T47D (cell line): Measurements from ENCODE around the gene ADCY5.

Experiments
- DNase-seq, 2 experiments: peaks; one replicate each; pipeline versions ENCODE4 v3.0.0 to v3.0.0-alpha.2; 2011 to 2012; ENCODE audit warnings: low read depth in 1 of 2, low spot score in 1 of 2
- JUND ChIP-seq: IDR thresholded peaks from 2 replicates; pipeline ENCODE4 v1.6.1; 2012; ENCODE audit warnings: low read depth
- in situ Hi-C: cut with HindIII; loops from 2 replicates; pipeline ENCODE4 v1.10.0; 2016; ENCODE audit warnings: low sequenced_read_pairs, low pct_unique_long_range_greater_than_20kb

ADCY5 gene

GRCh38 chr3:123449997-123450604 lies 1.2 kb upstream of the ADCY5 start:
- in situ Hi-C loops, result no loop called here
- no peak for TF ChIP-seq JUND
- no peak for DNase-seq

DNA sequence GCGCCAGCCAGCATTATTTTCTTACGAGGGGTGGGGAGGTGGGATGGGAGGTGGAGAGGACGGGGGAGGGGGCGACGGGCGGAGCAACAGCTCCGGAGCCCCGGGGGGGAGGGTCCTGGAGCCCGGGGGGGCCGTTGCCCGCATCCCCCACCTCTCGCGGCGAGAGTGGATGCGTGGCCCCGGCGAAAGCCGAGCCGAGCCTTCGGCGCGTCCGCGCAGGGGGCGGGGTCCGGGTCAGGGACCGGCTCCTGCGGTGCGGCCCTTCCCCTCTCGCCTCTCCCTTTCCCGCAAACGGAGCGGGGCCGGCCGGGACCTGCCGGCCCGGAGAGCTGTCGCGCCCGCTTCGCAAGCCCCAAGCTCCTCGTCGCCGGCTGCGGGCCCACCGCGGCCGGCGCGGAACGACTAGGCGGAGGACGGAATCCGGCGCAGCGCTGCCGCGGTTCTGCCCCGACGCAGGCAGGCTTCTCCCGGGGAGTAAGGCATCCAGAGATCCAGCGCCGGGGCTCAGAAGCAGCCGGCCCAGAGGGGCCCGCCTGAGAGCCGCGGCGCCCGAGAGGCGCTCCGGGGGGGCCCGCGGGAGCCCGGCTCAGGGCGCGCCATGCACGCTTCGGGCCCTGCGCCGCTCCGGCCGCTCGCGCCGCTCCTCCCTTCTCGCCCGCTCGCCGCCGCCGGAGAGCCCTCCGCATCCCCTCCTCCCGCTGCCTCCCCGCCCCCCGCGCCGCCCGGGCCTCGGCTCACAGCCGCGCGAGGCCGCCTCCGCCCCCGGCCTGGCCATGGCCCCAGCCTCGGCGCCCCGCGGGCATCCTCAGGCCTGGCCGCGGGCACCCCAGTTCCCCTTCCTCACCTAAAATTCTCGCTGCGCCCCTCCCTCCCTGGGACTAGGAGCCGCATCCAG lies 459 bp upstream of the ADCY5 start:
- in situ Hi-C loops, result no loop called here
- no peak for DNase-seq
- no peak for TF ChIP-seq JUND

GRCh38 chr3:123447749-123448517 lies 957 bp downstream of the ADCY5 start:
- TF ChIP-seq JUND, result no peak
- peak; percentile 33 to 51 for DNase-seq
- in situ Hi-C loops, result no loop called here

DNA sequence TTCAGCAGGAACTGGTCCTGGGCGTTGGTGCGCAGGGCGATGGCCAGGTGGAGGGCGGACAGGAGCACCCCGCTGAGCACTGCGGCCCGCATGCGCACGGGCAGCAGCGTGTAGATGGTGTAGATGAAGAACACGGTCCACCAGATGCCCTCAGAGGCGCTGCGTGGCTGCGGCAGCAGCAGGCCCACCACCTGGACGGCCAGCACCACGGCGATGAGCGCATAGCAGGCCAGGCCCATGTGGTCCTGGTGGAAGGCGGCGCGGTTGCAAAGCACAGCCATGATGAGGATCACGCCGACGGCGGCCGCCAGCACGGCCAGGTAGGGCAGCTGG lies 1.5 kb downstream of the ADCY5 start:
- TF ChIP-seq JUND, result no peak
- in situ Hi-C loops, result no loop called here
- no peak for DNase-seq

GRCh38 chr3:123446610-123447109 lies 2.2 kb downstream of the ADCY5 start:
- no peak for TF ChIP-seq JUND
- in situ Hi-C loops, result no loop called here
- DNase-seq, result no peak

DNA sequence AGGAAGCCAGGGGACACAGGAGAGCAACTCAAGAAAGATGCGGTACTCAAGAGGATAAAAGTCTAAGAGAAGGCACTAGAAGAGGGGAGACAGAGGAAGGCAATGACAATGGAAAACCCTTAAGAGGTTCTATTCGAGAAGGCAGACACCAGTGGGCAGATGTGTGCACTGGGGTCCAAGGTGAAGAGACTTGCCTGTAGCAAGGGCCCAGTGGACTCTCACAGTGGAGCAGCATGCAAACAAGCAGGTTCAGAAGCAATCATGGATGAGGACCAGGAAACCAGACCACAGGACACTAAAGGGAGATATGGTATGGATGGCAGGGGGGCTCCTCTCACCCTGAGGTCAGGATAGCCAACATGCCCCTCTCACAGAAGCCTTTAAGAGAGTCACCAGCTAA lies 2.7 kb downstream of the ADCY5 start:
- in situ Hi-C loops, result no loop called here

GRCh38 chr3:123445702-123446101 lies 3.2 kb downstream of the ADCY5 start:
- no peak for TF ChIP-seq JUND
- in situ Hi-C loops, result no loop called here
- DNase-seq, result no peak

More for the DNA sequence above, 2.7 kb downstream of the ADCY5 start:
- no peak for TF ChIP-seq JUND
- no peak for DNase-seq

- TF ChIP-seq JUND, result no peak
- in situ Hi-C loops, result no loop called here
- peak in 1 of 2 experiments; percentile 22 for DNase-seq
These were observed 4.1 kb downstream of the ADCY5 start for GRCh38 chr3:123444744-123445143.

GRCh38 chr3:123444023-123444422 lies 4.9 kb downstream of the ADCY5 start:
- in situ Hi-C loops, result no loop called here
- DNase-seq, result no peak

DNA sequence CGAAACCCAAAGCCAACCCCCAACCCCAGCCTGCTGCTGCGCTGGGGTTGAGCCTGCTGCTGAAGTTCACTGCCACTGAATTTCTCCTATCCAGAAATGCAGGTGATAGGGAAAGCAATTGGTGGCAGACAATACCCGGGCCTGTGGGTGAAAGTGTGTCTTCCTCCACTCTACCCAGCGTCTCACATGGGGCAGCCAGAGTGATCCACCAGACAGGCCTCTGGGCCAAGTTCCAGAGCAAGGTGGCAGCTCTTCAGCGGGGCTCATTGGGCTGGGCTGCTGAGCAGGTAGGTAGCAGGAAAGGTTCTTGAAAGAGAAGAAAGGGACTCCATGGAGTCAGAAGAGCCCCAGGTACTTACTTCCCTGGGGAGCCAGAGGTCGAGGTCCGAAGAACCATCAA lies 6.0 kb downstream of the ADCY5 start:
- no peak for TF ChIP-seq JUND
- no peak for DNase-seq
- in situ Hi-C loops, result no loop called here

More at GRCh38 chr3:123444023-123444422, 4.9 kb downstream of the ADCY5 start:
- no peak for TF ChIP-seq JUND

DNA sequence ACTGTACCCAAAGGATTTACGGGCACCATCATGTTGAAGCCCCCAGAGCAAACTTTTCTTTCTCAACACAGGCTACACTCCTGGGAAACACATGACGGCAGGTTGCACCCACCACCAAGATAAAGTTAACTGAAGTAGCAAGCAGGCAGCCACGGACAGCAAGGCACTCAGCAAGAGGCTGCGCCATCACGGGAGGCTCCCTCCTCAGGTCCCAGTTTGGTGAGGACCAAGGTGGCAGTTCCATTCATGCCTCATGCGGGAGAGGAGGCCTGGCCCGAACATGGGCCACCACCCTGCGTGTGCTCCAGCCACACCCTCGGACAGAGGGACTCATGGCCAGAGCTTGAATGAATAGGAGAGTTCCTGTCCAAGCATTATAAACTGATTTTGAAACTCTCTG lies 6.8 kb downstream of the ADCY5 start:
- DNase-seq, result no peak
- no peak for TF ChIP-seq JUND
- in situ Hi-C loops, result no loop called here

- in situ Hi-C loops, result no loop called here
- no peak for TF ChIP-seq JUND
- no peak for DNase-seq
These were observed 8.9 kb downstream of the ADCY5 start for GRCh38 chr3:123439806-123440580.
